ENCODE data around the gene UFSP1.
A peak's percentile ranks its signal among the peaks of the same experiment; 100 is the strongest.

The UFSP1 gene

GRCh38 chr7:100854146-100854895, 35.2 kb downstream of the UFSP1 start:
- DNase-seq = no peak

GRCh38 chr7:100852048-100852872, 37.3 kb downstream of the UFSP1 start, which contains the start of gene SLC12A9:
TSS of gene SLC12A9 (plus strand) at chr7:100852713. CDS start at chr7:100854198, 1,485 bp downstream.
- peak; percentile 91 for DNase-seq

- no peak for DNase-seq
Measured at GRCh38 chr7:100847360-100847759, 42.2 kb downstream of the UFSP1 start.

GRCh38 chr7:100840470-100841100, 48.9 kb downstream of the UFSP1 start:
- DNase-seq = no peak

DNA sequence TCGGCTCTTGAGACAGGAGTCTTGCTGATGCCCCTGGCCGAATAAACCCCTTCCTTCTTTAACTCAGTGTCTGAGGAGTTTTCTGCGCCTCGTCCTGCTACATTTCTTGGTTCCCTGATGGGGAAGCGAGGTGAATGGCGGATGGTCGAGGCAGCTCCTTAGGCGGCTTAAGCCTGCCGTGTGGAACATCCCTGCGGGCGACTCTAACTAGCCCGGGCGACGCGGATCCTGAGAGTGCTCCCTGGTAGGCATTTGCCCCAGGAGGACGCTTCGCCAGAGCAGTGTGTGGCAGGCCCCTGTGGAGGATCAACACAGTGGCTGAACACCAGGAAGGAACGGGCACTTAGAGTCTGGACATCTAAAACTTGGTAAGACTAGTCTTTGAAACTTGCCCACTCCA, 50.2 kb downstream of the UFSP1 start:
- no peak for DNase-seq
